Activated T-cell treated with anti-CD3 and anti-CD28 coated beads for 1 hour (primary cell): Measurements from ENCODE around the gene SHANK3.
"Not testable (repeated sequence)": the region's sequence is repeated elsewhere in the genome, so short reads cannot be mapped to it uniquely, and the experiment has no call there.

Source experiments
- DNase-seq: peaks from one replicate; pipeline ENCODE4 v3.0.0-alpha.2; 2020; ENCODE audit warnings: low read depth

SHANK3 gene

DNA sequence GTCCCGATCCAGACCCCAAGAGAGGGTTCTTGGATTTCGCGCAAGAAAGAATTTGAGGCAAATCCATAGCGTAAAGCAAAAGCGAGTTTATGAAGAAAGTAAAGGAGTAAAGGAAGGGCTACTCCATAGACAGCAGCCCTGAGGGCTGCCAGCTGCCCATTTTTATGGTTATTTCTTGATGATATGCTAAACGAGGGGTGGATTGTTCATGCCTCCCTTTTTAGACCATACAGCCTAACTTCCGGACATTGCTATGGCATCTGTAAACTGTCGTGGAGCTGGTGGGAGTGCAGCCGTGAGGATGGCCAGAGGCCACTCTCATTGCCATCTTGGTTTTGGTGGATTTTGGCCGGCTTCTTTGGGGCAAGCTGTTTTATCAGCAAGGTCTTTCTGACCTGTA, 19.4 kb upstream of the SHANK3 start:
- no peak for DNase-seq

DNA sequence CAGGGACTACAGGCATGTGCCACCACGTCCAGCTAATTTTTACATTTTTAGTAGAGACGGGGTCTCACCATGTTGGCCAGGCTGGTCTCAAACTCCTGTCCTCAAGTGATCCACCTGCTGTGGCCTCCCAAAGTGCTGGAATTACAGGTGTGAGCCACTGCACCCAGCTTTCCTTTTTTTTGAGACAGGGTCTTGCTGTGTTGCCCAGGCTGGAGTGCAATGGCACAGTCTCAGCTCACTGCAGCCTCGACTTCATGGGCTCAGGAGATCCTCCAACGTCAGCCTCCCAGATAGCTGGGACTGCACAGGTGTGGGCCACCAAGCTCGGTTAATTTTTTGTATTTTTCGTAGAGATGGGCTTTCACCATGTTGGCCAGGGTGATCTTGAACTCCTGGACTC, 18.0 kb upstream of the SHANK3 start:
- not testable (repeated sequence) for DNase-seq

GRCh38 chr22:50656122-50657070, 16.2 kb upstream of the SHANK3 start:
- no peak for DNase-seq

DNA sequence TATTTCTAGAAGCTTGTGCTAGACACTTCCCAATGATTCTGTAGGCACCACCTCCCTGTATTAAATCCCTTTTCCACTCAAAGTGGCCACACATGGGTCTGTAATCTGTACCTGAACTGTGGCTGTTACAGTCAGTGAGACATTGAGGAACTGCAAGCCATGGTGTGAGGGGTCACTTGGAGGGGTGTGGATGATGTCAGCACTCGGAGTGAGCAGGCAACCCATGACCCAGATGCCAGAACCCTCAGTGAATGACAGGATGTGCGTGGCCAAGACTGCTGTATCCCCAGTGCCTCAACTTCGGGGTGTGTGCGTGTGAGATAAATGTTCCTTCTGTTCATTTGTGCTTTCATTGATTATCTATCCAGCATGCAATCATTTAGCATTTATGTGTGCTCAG, 14.7 kb upstream of the SHANK3 start:
- no peak for DNase-seq

DNA sequence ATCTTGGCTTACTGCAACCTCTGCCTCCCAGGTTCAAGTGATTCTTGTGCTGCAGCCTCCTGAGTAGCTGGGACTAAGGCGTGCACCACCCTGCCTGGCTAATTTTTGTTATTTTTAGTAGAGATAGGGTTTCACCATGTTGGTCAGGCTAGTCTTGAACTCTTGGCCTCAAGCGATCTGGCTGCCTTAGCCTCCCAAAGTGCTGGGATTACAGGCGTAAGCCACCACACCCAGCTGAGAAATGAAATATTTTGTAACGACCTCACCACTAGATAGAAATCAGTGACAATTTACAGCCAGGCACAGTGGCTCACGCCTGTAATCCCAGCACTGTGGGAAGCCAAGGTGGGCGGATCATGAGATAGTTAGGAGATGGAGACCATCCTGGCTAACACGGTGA, 12.9 kb upstream of the SHANK3 start:
- DNase-seq = not testable (repeated sequence)

DNA sequence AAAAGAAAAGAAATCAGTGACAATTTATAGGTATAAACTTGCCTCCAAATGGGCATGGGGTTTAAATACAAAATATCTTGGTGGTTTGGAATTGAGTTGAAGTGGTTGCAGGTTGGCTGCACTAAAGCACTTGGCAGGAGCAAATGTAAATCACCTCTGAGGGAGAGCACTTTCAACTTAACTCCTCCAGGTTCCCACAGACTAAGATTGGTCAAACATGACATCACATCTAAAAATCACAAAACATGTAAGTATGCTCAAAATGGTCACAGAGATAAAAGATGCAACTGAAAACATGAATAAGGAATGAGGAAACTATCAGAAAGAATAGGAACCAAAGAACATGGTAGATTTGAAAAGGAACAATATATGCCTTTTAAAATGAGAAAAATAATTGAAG, 12.3 kb upstream of the SHANK3 start:
- DNase-seq = no peak

DNA sequence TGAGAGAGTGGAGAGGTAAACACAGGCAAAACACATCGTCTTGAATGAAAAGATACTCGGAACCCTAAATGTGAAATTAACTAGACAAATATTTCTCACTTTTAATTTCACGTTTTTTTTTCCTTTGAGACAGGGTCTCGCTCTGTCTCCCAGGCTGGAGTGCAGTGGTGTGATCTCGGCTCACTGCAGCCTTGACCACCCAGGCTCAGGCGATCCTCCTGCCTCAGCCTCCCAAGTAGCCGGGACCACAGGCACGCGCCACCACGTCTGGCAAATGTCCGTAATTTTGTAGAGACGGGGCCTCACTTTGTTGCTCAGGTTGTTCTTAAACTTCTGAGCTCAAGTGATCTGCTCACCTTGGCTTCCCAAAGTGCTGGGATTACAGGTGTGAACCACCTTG, 7.4 kb upstream of the SHANK3 start:
- DNase-seq = no peak

- no peak for DNase-seq
These were observed 6.9 kb upstream of the SHANK3 start for GRCh38 chr22:50665738-50666137.

DNA sequence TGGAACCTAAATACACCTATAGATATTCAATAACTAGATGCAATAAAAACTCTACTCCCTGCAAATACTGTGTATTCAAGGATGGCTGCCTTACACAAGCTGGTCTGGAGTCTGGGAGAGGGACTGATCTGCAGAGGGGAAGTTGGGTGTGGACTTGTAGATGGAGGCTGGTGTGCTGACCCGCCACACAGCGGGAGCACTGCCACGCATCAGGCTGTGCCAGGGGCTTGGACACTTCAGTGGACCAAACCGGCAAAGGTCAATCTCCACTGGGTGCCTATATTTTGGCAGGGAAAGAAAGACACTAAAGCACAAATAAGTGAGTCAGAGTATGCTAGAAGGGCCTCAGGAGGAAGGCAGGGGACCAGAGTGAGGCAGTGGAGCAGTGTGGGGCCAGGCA, 2.1 kb upstream of the SHANK3 start:
- no peak for DNase-seq

GRCh38 chr22:50670914-50671538, 1.6 kb upstream of the SHANK3 start:
- no peak for DNase-seq

GRCh38 chr22:50671641-50672040, 982 bp upstream of the SHANK3 start:
- DNase-seq = no peak

DNA sequence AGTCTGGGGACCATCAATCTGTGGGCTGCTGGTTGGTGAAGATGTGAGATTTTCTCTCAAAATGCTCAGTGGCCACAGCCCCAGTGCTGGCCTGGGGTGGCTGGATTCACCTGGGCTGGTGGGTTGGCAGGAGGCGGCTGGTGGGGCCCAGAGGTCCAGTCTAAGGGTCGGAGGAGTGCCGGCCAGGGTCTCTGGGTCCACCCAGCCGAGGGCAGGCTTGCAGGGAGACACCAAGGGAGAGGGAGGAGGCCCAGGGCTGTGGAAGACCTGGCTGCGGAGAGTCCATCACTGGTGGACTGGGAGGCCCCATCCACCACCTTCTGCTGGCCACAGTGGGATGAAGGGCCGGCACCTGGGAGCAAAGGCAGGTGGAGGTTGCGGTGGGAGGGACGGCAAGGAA, 582 bp upstream of the SHANK3 start:
- no peak for DNase-seq

GRCh38 chr22:50673231-50674129, 857 bp downstream of the SHANK3 start:
- DNase-seq = no peak

DNA sequence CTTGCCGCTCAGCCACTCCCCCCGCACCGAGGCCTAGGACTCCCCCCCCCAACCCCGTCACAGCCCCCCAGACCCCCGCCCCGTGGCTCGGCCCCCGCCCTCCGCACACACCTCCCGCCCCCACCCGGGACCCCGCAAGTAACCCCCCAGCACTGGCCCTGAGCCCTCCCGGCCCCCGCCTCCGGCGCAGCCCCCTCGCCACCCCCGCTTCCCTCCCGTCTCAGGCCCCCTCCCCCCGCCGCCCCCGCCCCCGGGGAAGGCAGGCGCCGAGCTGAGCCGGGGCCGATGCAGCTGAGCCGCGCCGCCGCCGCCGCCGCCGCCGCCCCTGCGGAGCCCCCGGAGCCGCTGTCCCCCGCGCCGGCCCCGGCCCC, 1.5 kb downstream of the SHANK3 start:
- no peak for DNase-seq

- no peak for DNase-seq
These were observed 2.3 kb downstream of the SHANK3 start for GRCh38 chr22:50674606-50675552.

DNA sequence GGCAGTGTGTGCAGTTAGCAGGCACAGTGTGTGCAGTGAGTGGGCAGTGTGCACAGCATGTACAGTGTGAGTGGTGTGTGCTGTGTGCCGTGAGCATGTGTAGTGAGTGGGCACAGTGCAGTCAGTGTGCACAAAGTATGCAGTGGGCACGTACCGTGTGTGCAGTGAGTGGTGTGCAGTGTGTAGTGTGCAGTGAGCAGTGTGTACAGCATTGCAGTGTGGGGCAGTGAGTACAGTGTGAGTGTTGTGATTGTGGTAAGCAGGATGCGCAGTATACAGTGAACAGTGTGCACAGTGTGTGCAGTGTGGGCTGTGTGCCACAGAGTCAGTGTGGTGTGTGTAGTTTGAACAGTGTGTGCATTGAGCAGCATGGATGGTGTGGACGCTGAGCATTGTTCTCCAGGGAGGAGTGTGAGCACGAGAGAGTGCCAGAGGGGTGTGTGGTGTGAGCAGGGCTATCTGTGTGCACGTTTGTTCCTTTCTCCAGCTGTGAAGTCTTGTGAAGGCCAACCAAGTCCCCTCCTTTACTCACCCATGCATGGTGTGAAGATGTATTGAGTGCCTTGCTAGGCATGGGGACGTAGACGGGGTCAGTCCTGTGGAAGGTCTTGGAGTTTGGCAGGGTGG, 3.0 kb downstream of the SHANK3 start:
- DNase-seq = no peak

DNA sequence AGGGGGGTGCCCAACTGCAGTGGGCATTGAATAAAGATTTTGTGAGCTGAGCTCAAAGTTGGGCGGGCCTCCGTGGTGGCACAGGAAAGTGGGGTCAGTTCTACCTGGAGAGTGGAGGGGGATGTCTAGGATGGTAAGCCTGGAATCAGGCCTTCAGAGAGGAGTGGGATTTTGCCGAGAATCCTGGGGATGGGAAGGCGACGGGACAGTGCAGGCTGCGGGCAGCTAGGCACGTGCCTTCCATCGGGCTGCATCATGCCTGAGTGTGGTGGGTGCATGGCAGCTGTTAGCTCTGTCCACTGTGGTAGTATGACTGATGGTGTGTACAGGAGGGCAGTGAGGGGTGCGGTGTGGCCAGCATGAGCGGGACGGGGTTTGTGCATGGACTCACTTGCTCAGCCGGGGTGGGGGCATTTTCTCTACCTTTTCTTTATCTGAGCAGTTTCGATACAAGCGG, 3.6 kb downstream of the SHANK3 start:
- no peak for DNase-seq

GRCh38 chr22:50676661-50677492, 4.3 kb downstream of the SHANK3 start:
- no peak for DNase-seq

DNA sequence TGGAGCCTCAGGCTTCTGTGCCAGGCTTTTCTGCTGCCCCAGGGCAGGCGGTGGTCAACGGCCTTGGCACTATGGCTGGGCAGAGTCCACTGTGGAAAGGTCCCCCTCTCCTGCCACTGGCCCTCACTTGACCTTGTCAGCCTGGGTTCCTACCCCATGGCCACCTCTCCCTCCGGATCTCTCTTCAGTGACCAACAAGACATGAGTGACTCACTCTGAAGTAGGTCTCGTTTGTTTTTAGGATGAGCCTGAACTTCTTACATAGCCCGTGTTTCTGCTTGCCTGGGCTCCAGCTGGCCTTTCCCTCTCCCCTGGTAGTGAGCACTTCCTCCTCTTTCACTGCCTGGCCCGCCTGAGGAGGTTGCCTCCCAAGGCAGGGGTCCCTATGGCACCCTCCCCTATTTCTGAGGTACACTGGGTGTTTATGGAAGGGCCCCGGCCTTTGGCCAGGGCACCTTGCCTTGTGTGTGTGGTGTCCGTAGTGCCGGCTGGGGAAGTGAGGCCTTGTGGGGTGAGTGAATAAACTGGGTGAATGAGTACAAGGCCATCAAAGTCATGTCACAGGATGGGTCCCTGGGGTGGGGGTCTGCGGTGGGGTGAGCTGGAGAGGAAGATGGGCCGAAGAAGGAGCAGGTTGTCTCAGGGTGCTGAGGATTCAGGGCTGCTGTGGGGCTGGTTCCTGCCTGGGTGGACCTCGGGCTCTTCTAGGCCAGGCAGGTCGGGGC, 5.0 kb downstream of the SHANK3 start:
- no peak for DNase-seq
